Loucy (cell line): ENCODE data around the gene COL25A1.
"Not testable (repeated sequence)": the region's sequence is repeated elsewhere in the genome, so short reads cannot be mapped to it uniquely, and the experiment has no call there.

Experiments
- EZH2phosphoT487 ChIP-seq: fragments of 200-600 bp; IDR thresholded peaks from 2 replicates; pipeline ENCODE4 v1.6.1; 2018; ENCODE audit warnings: antibody characterized with exemption, mild to moderate bottlenecking, moderate library complexity, borderline replicate concordance
- TF ChIP-seq, protein P1 (sequence below): fragments of 200-600 bp; sonication (generic); conservative IDR thresholded peaks from 2 replicates; pipeline ENCODE4 v1.5.1; 2014; ENCODE audit warnings: mild to moderate bottlenecking, antibody characterized with exemption, low read length

GRCh38 chr4:109138125-109138524, 164.3 kb downstream of the COL25A1 start:
- TF ChIP-seq, protein P1, sequence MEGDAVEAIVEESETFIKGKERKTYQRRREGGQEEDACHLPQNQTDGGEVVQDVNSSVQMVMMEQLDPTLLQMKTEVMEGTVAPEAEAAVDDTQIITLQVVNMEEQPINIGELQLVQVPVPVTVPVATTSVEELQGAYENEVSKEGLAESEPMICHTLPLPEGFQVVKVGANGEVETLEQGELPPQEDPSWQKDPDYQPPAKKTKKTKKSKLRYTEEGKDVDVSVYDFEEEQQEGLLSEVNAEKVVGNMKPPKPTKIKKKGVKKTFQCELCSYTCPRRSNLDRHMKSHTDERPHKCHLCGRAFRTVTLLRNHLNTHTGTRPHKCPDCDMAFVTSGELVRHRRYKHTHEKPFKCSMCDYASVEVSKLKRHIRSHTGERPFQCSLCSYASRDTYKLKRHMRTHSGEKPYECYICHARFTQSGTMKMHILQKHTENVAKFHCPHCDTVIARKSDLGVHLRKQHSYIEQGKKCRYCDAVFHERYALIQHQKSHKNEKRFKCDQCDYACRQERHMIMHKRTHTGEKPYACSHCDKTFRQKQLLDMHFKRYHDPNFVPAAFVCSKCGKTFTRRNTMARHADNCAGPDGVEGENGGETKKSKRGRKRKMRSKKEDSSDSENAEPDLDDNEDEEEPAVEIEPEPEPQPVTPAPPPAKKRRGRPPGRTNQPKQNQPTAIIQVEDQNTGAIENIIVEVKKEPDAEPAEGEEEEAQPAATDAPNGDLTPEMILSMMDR: not testable (repeated sequence)
- not testable (repeated sequence) for TF ChIP-seq EZH2phosphoT487
